SK-N-MC (cell line): ENCODE results near the gene SLC16A5.
"Not testable (repeated sequence)": the region's sequence is repeated elsewhere in the genome, so short reads cannot be mapped to it uniquely, and the experiment has no call there.

Experiments
- DNase-seq: peaks from one replicate; pipeline ENCODE4 v3.0.0-alpha.2; 2011; ENCODE audit warnings: low read depth, low spot score
- H3K27ac ChIP-seq: fragments of 200-600 bp; sonication (generic); 2 replicates; pipeline ENCODE4 v1.5.1; 2016; ENCODE audit warnings: mixed run types
- H3K36me3 ChIP-seq: fragments of 200-600 bp; sonication (generic); 2 replicates; pipeline ENCODE4 v1.6.1; 2017; ENCODE audit warnings: antibody characterized with exemption, low read length, mixed read lengths; ENCODE audit not compliant: insufficient read depth
- H3K4me3 ChIP-seq: fragments of 200-600 bp; sonication (generic); 2 replicates; pipeline ENCODE4 v1.5.1; 2016
- H3K9ac ChIP-seq: fragments of 200-600 bp; sonication (generic); 2 replicates; pipeline ENCODE4 v1.8.0; 2017; ENCODE audit warnings: mixed run types, mixed read lengths; ENCODE audit not compliant: insufficient read length
- H3K9me3 ChIP-seq: fragments of 200-600 bp; sonication (generic); 2 replicates; pipeline ENCODE4 v1.6.1; 2017; ENCODE audit warnings: low read depth, mild to moderate bottlenecking, antibody characterized with exemption, low read length, moderate library complexity, mixed read lengths
- EZH2 ChIP-seq: fragments of 200-600 bp; sonication (generic); IDR thresholded peaks from one replicate; pipeline ENCODE4 v1.6.1; 2017; ENCODE audit warnings: antibody characterized with exemption
- FOXP2 ChIP-seq: optimal IDR thresholded peaks from 2 replicates; pipeline ENCODE3; 2011; ENCODE audit warnings: mild to moderate bottlenecking, moderate library complexity; ENCODE audit not compliant: insufficient read depth; ENCODE audit errors: extremely low read length, control extremely low read depth
- POLR2AphosphoS5 ChIP-seq: IDR thresholded peaks from 2 replicates; pipeline ENCODE4 v1.6.1; 2012; ENCODE audit warnings: mild to moderate bottlenecking, low read depth, low read length, borderline replicate concordance

The SLC16A5 gene, protein sequence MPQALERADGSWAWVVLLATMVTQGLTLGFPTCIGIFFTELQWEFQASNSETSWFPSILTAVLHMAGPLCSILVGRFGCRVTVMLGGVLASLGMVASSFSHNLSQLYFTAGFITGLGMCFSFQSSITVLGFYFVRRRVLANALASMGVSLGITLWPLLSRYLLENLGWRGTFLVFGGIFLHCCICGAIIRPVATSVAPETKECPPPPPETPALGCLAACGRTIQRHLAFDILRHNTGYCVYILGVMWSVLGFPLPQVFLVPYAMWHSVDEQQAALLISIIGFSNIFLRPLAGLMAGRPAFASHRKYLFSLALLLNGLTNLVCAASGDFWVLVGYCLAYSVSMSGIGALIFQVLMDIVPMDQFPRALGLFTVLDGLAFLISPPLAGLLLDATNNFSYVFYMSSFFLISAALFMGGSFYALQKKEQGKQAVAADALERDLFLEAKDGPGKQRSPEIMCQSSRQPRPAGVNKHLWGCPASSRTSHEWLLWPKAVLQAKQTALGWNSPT

DNA sequence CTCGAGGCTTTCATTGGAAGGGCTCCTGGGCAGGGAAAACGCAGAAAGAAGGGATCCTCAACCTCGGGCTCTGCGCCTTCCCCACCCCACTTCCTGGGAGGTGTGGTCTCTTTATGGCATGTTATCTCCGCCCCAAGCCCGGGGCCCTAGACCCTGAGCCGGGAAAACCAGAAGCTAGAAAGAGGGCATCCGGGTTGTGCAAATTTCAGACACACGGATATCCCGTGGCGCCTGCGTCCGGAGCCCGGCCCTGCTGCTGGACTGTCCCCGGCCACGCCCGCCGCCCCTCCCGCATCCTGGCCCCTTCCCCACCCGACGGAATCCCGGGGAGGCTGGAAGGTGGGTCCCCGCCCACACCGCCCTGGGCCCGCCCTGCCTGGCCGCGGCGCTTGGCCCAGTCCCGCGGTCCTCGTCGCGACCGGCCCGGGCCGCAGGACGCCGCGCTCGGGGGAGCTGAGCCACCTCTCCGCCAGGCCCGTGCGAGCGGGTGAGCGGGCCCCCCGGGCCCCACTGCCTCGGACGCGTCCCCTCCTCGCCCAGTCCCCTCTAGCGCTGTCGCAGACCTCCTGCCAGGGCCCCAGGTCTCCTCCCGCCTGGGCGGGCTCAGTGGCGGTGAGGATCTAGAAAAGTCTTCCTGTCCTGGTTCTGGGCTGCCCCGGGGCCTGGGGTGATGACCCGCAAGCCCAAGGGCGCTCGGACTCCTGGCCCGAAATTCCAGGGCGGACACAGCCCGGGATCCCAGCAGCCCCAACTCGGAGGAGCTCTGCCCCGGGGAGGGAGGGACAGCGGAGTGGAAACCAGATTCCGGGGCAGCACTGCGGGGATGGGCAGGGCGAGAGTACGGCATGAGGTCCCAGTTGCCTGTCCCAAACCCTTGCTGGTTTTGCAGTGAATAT lies at the start of gene SLC16A5:
TSS of gene SLC16A5 (plus strand) at position 397 of the 896 bp plus-strand sequence. CDS start 5,683 bp downstream, outside the sequence.
- no peaks in the 10 kb centered on the region for H3K9me3 ChIP-seq
- H3K9ac ChIP-seq: peak within 1 kb of the TSS; percentile 66
- DNase-seq: no peak
- H3K27ac ChIP-seq: peak within 1 kb of the TSS; percentile 26
- peak within 1 kb of the TSS; percentile 79 for H3K4me3 ChIP-seq
- no peaks in the 10 kb centered on the region for H3K36me3 ChIP-seq
- TF ChIP-seq FOXP2 (no peak), EZH2 (no peak), POLR2AphosphoS5 (peak; percentile 73)

DNA sequence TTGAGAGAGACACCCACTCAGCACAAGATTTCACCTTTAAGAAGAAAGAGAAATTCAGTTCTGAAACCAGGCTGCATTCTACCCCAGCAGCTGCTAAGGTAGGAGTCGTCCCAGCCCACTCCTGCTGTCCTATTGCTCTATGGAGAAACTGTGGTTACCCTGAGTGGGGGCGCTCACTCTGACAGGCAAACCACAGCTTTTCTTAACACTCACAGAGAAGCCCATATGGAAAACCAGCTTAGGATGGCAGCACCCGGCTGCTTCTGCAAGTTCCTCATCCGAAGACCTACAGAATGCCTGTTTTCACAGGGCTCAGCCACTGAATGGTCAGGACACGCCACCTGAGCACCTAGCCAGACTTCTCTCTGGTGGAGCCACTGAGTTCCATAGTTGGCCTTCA lies 48.5 kb upstream of the SLC16A5 start:
- H3K36me3 ChIP-seq: peaks cover 44% of the 10 kb centered on the region
- H3K4me3 ChIP-seq: no peak overlapping the region
- H3K9me3 ChIP-seq: no peaks in the 10 kb centered on the region
- H3K9ac ChIP-seq: no peak overlapping the region
- DNase-seq: no peak
- H3K27ac ChIP-seq: no peak overlapping the region
- TF ChIP-seq POLR2AphosphoS5 (no peak), EZH2 (no peak), FOXP2 (no peak)

DNA sequence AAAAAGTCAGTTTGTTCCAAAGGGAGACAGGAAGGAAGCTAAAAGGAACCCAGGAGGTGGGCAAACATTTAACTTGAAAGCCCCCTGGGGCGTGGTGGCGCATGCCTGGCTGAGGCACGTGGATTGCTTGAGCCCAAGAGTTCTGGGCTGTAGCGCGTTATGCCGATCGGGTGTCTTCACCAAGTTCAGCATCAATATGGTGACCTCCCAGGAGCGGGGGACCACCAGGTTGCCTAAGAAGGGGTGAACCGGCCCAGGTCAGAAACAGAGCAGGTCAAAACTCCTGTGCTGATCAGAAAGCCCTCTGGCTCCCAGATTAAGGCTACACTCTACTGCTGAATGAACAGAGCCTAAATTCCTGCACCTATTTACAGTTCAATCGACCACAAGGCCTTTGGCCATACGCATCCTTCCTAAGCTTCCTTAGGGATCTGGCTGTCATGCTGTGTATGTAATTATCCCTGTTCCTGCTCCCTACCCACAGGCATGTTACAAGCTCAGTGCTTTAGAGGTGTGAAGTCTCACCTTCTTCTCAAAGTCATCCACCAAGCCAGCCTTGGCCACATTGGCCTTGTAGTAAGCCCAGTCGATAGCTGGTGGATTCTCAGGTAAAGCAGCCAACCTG lies 46.0 kb upstream of the SLC16A5 start:
- H3K36me3 ChIP-seq: peaks cover 44% of the 10 kb centered on the region
- H3K27ac ChIP-seq: peak overlapping the region; percentile 36; the same call in 1 of the 2 replicates
- H3K9ac ChIP-seq: no peak overlapping the region
- no peak overlapping the region for H3K4me3 ChIP-seq
- DNase-seq: no peak
- no peaks in the 10 kb centered on the region for H3K9me3 ChIP-seq
- no peak for TF ChIP-seq FOXP2
- no peak for TF ChIP-seq POLR2AphosphoS5
- TF ChIP-seq EZH2: no peak

DNA sequence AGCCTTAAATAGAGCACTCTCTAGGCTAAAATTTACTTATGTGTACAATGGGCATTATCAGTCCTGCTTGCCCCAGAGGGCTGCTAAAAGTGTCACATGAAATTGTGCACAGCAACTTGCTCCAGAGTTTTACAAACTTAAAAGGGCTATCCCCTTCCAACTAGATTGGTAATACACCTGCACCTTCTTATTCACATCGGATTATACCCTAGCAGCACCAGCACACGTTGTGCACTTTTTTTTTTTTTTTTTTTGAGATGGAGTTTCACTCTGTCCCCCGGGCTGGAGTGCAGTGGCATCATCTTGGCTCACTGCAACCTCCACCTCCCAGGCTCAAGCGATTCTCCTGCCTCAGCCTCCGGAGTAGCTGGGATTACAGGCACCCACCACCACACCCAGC lies 44.0 kb upstream of the SLC16A5 start:
- H3K36me3 ChIP-seq: peaks cover 37% of the 10 kb centered on the region
- not testable (repeated sequence) for H3K9me3 ChIP-seq, H3K9ac ChIP-seq, H3K27ac ChIP-seq, H3K4me3 ChIP-seq, DNase-seq

DNA sequence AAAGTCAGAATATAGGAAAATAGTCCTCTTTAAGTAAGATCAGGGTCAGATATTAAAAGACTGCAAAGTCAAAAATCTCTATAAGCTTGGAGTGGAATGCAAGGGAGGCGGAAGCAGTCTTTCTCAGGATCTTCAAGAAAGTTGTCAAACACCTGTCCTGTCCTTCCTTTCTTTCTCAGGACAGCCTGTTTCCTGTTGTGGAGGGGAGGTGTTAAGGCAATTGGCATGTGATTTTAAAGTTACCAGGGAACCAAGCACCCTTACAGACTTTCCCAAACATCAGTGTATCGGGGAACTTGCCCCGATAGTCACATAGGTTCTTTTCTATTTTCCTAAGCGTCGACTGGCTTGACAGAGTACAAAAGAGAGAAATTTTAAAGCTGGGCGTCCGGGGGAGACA lies 43.0 kb upstream of the SLC16A5 start:
- Histone ChIP-seq H3K4me3 (no peak overlapping the region), H3K27ac (no peak overlapping the region)

DNA sequence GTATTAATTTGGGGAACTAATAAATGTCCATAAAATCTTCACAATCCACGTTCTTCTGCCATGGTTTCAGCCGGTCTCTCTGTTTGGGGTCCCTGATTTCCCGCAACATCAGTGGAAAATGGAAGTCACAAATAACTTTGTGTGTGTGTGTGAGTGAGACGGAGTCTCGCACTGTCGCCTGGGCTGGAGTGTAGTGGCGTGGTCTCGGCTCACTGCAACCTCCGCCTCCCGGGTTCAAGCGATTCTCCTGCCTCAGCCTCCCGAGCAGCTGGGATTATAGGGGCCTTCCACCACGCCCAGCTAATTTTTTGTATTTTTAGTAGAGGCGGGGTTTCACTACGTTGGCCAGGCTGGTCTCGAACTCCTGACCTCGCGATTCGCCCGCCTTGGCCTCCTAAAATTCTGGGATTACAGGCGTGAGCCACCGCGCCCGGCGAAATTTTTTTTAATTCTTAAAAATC lies 41.8 kb upstream of the SLC16A5 start:
- peak overlapping the region; percentile 92 for H3K4me3 ChIP-seq
- H3K27ac ChIP-seq: peak overlapping the region; percentile 78; the same call in 1 of the 2 replicates
- H3K9me3 ChIP-seq, DNase-seq: not testable (repeated sequence)
- H3K36me3 ChIP-seq: peaks cover 28% of the 10 kb centered on the region
- peak overlapping the region; percentile 91 for H3K9ac ChIP-seq

More for the DNA sequence above, 43.0 kb upstream of the SLC16A5 start:
- peaks cover 34% of the 10 kb centered on the region for H3K36me3 ChIP-seq
- TF ChIP-seq FOXP2: no peak
- TF ChIP-seq POLR2AphosphoS5: no peak
- no peak for TF ChIP-seq EZH2
- no peak overlapping the region for H3K9ac ChIP-seq
- no peak for DNase-seq
- no peaks in the 10 kb centered on the region for H3K9me3 ChIP-seq

DNA sequence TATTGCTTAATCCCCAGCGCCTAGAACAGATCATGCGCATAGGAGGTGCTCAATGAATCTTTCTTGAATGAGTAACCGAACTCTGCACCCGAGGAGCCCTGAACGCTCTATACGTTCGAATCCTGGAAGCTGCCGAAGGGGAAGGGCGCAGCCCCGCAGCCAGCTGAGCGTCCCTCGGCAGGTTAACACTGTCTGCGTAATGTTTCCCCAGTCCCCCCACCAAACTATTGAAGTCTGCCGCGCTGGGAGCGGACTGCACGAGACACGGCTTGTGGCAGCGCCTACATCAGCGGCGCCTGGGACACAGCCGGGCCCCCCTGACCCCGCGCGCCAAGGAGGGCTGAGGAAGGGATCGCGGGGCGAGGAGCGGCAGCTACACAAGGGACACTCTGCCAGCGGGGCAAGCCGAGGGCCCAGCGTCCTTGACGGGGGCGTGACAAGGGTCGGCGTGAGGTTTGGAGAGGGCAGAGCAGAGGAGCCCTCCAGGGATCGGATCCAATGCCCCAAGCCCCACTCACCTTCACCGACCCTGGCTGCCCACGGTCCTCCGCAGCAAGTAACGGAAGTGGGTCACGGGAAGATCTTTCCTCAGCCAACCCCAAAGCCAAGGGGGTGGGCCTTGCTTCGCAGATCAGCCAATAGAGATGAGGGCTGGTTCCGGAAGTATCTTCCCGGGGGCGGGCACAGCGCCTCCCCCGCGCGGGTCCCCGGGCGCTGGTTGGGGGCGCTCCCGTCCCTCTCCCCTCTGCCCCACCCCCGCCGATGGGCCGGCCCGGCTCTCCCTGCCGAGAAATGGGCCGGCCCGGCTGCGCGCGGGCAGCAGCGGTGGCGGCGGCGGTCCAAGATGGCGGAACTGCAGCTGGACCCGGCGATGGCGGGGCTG lies 41.1 kb upstream of the SLC16A5 start, which contains the start of the genes ATP5PD and KCTD2:
TSS of gene ATP5PD (minus strand) at position 563 of the 883 bp plus-strand sequence. CDS start 4,319 bp downstream, outside the sequence.
TSS of gene KCTD2 (plus strand) at position 819 of the 883 bp plus-strand sequence. CDS start at position 845, 26 bp downstream.
- peak within 1 kb of the TSS; percentile 92 for H3K4me3 ChIP-seq
- peak within 1 kb of the TSS; percentile 78 for H3K27ac ChIP-seq
- no peak for DNase-seq
- peak; percentile 93 for TF ChIP-seq POLR2AphosphoS5
- no peak for TF ChIP-seq EZH2
- no peaks in the 10 kb centered on the region for H3K9me3 ChIP-seq
- peaks cover 23% of the 10 kb centered on the region for H3K36me3 ChIP-seq
- peak within 1 kb of the TSS; percentile 91 for H3K9ac ChIP-seq
